Chondrocyte (in vitro differentiated cells): ENCODE measurements around the gene CTNNA2. TPM values are rescaled to one million over a fixed set of nuclear protein-coding genes. Genes with fewer than 3 reads are reported as not detected.

Experiments
- DNase-seq: peaks from one replicate; pipeline ENCODE4 v3.0.0; 2021; ENCODE audit warnings: mixed read lengths, low spot score
- H3K27ac Mint-ChIP-seq: one replicate; pipeline ENCODE4 v1.8.0; 2021; ENCODE audit warnings: mild to moderate bottlenecking, moderate library complexity, mixed read lengths; ENCODE audit not compliant: unreplicated experiment
- H3K27me3 Mint-ChIP-seq: 2 replicates; pipeline ENCODE4 v1.8.0; 2021; ENCODE audit warnings: low read depth, mixed read lengths
- H3K36me3 Mint-ChIP-seq: 2 replicates; pipeline ENCODE4 v1.8.0; 2021; ENCODE audit warnings: low read depth, mixed read lengths
- H3K4me1 Mint-ChIP-seq: 2 replicates; pipeline ENCODE4 v1.8.0; 2021; ENCODE audit warnings: low read depth, mild to moderate bottlenecking, mixed read lengths
- H3K4me3 Mint-ChIP-seq: one replicate; pipeline ENCODE4 v1.8.0; 2021; ENCODE audit warnings: mild to moderate bottlenecking, moderate library complexity, mixed read lengths; ENCODE audit not compliant: unreplicated experiment
- H3K9me3 Mint-ChIP-seq: 2 replicates; pipeline ENCODE4 v1.8.0; 2021; ENCODE audit warnings: low read depth, mixed read lengths
- CTCF ChIP-seq: fragments of 200-600 bp; sonication (generic); IDR thresholded peaks from 2 replicates; pipeline ENCODE4 v1.5.0; 2021; ENCODE audit warnings: antibody characterized with exemption, mild to moderate bottlenecking, moderate library complexity
- total RNA-seq: library from RNA; stranded (reverse); gene quantifications from 3 replicates; pipeline ENCODE4 v1.2.1, GENCODE V29; 2021

CTNNA2 gene
- total RNA-seq, 1 donor from 2014 or later, result not detected

GRCh38 chr2:80311304-80311703 lies 798.5 kb downstream of the CTNNA2 start:
- DNase-seq, result no peak
- no peaks in the 10 kb centered on the region for H3K4me1 Mint-ChIP-seq
- H3K4me3 Mint-ChIP-seq, result no peak overlapping the region
- no peaks in the 10 kb centered on the region for H3K9me3 Mint-ChIP-seq
- peaks cover under 1% of the 10 kb centered on the region for H3K36me3 Mint-ChIP-seq
- no peak for TF ChIP-seq CTCF
- no peak overlapping the region for H3K27ac Mint-ChIP-seq
- peaks cover 10% of the 10 kb centered on the region for H3K27me3 Mint-ChIP-seq

GRCh38 chr2:80312282-80312839 lies 799.5 kb downstream of the CTNNA2 start:
- H3K4me3 Mint-ChIP-seq, result no peak overlapping the region
- no peak for TF ChIP-seq CTCF
- no peak for DNase-seq
- H3K27me3 Mint-ChIP-seq, result peaks cover 14% of the 10 kb centered on the region
- no peaks in the 10 kb centered on the region for H3K9me3 Mint-ChIP-seq
- H3K36me3 Mint-ChIP-seq, result no peaks in the 10 kb centered on the region
- H3K4me1 Mint-ChIP-seq, result no peaks in the 10 kb centered on the region
- no peak overlapping the region for H3K27ac Mint-ChIP-seq

GRCh38 chr2:80322311-80322920 lies 809.6 kb downstream of the CTNNA2 start:
- no peaks in the 10 kb centered on the region for H3K4me1 Mint-ChIP-seq
- no peak overlapping the region for H3K27ac Mint-ChIP-seq
- no peak for DNase-seq
- peaks cover 16% of the 10 kb centered on the region for H3K27me3 Mint-ChIP-seq
- no peaks in the 10 kb centered on the region for H3K36me3 Mint-ChIP-seq
- TF ChIP-seq CTCF, result no peak
- H3K4me3 Mint-ChIP-seq, result no peak overlapping the region
- no peaks in the 10 kb centered on the region for H3K9me3 Mint-ChIP-seq

- H3K4me3 Mint-ChIP-seq, result no peak overlapping the region
- no peak for DNase-seq
- TF ChIP-seq CTCF, result no peak
- H3K27ac Mint-ChIP-seq, result no peak overlapping the region
- no peaks in the 10 kb centered on the region for H3K9me3 Mint-ChIP-seq
- no peaks in the 10 kb centered on the region for H3K36me3 Mint-ChIP-seq
- peaks cover 13% of the 10 kb centered on the region for H3K27me3 Mint-ChIP-seq
- H3K4me1 Mint-ChIP-seq, result no peaks in the 10 kb centered on the region
Measured at GRCh38 chr2:80322958-80323357, 810.1 kb downstream of the CTNNA2 start.

- no peaks in the 10 kb centered on the region for H3K4me1 Mint-ChIP-seq
- DNase-seq, result no peak
- no peak overlapping the region for H3K4me3 Mint-ChIP-seq
- H3K9me3 Mint-ChIP-seq, result no peaks in the 10 kb centered on the region
- no peaks in the 10 kb centered on the region for H3K36me3 Mint-ChIP-seq
- H3K27ac Mint-ChIP-seq, result no peak overlapping the region
- H3K27me3 Mint-ChIP-seq, result peaks cover 16% of the 10 kb centered on the region
- no peak for TF ChIP-seq CTCF
Measured at GRCh38 chr2:80323610-80324009, 810.8 kb downstream of the CTNNA2 start.
